ENCODE results near the gene MTUS2. TPM values are rescaled to one million over a fixed set of nuclear protein-coding genes. Genes with fewer than 3 reads are reported as not detected.

The MTUS2 gene
- total and polyA plus RNA-seq, 2 experiments from 2014 or later: 3.0 to 4.3 TPM

GRCh38 chr13:29435125-29435911 lies 615.2 kb downstream of the MTUS2 start:
- Histone ChIP-seq H3K9me2 (replicated peaks; ENCODE audit: insufficient read depth) (no peaks in the 10 kb centered on the region), H3K4me1 (ENCODE audit: insufficient read depth) (peaks cover 11% of the 10 kb centered on the region), H3K4me3 (no peak overlapping the region), H3K4me2 (peak overlapping the region; percentile 55), H3K9me3 (ENCODE audit: low read depth) (no peaks in the 10 kb centered on the region), H3K27ac (peak overlapping the region; percentile 81), H2AFZ (no peak overlapping the region), H4K20me1 (ENCODE audit: insufficient read depth, poor library complexity, severe bottlenecking) (no peaks in the 10 kb centered on the region), H3K27me3 (peaks cover 5% of the 10 kb centered on the region), H3K79me2 (no peaks in the 10 kb centered on the region), H3K36me3 (replicated peaks; ENCODE audit: insufficient read depth, low read depth) (no peaks in the 10 kb centered on the region)
- TF ChIP-seq EZH2phosphoT487 (IDR thresholded peaks at IDR 0.05; ENCODE audit: low read depth, severe bottlenecking, unreplicated experiment) (no peak), EZH2 (IDR thresholded peaks at IDR 0.05; ENCODE audit: borderline replicate concordance) (no peak)
- TF ChIP-seq, protein P1, sequence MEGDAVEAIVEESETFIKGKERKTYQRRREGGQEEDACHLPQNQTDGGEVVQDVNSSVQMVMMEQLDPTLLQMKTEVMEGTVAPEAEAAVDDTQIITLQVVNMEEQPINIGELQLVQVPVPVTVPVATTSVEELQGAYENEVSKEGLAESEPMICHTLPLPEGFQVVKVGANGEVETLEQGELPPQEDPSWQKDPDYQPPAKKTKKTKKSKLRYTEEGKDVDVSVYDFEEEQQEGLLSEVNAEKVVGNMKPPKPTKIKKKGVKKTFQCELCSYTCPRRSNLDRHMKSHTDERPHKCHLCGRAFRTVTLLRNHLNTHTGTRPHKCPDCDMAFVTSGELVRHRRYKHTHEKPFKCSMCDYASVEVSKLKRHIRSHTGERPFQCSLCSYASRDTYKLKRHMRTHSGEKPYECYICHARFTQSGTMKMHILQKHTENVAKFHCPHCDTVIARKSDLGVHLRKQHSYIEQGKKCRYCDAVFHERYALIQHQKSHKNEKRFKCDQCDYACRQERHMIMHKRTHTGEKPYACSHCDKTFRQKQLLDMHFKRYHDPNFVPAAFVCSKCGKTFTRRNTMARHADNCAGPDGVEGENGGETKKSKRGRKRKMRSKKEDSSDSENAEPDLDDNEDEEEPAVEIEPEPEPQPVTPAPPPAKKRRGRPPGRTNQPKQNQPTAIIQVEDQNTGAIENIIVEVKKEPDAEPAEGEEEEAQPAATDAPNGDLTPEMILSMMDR (IDR thresholded peaks at IDR 0.05; ENCODE audit: poor library complexity): no peak
- WGBS (ENCODE audit: low lambda C conversion rate, missing lambda C conversion rate): 68% methylated on average over 6 of the region's 6 CpGs
- DNase-seq (ENCODE audit: low spot score): peak; percentile 63

GRCh38 chr13:29436291-29436690 lies 616.2 kb downstream of the MTUS2 start:
- TF ChIP-seq EZH2 (IDR thresholded peaks at IDR 0.05; ENCODE audit: borderline replicate concordance): no peak
- TF ChIP-seq EZH2phosphoT487 (IDR thresholded peaks at IDR 0.05; ENCODE audit: low read depth, severe bottlenecking, unreplicated experiment): no peak
- TF ChIP-seq, protein P1 (IDR thresholded peaks at IDR 0.05; ENCODE audit: poor library complexity): no peak
- Histone ChIP-seq H3K36me3 (replicated peaks; ENCODE audit: insufficient read depth, low read depth) (no peaks in the 10 kb centered on the region), H3K79me2 (no peaks in the 10 kb centered on the region), H3K4me1 (ENCODE audit: insufficient read depth) (peaks cover 11% of the 10 kb centered on the region), H3K27me3 (no peaks in the 10 kb centered on the region), H2AFZ (no peak overlapping the region), H3K4me2 (no peak overlapping the region), H4K20me1 (ENCODE audit: insufficient read depth, poor library complexity, severe bottlenecking) (no peaks in the 10 kb centered on the region), H3K27ac (peak overlapping the region; percentile 81), H3K9me2 (replicated peaks; ENCODE audit: insufficient read depth) (no peaks in the 10 kb centered on the region), H3K9me3 (ENCODE audit: low read depth) (no peaks in the 10 kb centered on the region), H3K4me3 (no peak overlapping the region)
- WGBS (ENCODE audit: low lambda C conversion rate, missing lambda C conversion rate): 59% methylated on average over 1 of the region's 1 CpG
- no peak for DNase-seq (ENCODE audit: low spot score)

- Histone ChIP-seq H3K79me2 (no peaks in the 10 kb centered on the region), H4K20me1 (ENCODE audit: insufficient read depth, poor library complexity, severe bottlenecking) (no peaks in the 10 kb centered on the region), H3K9me3 (ENCODE audit: low read depth) (no peaks in the 10 kb centered on the region), H3K9me2 (replicated peaks; ENCODE audit: insufficient read depth) (no peaks in the 10 kb centered on the region), H2AFZ (no peak overlapping the region), H3K4me1 (ENCODE audit: insufficient read depth) (peaks cover 11% of the 10 kb centered on the region), H3K27ac (peak overlapping the region; percentile 81), H3K4me3 (no peak overlapping the region), H3K27me3 (no peaks in the 10 kb centered on the region), H3K36me3 (replicated peaks; ENCODE audit: insufficient read depth, low read depth) (no peaks in the 10 kb centered on the region), H3K4me2 (no peak overlapping the region)
- 66% methylated on average over 3 of the region's 3 CpGs for WGBS (ENCODE audit: low lambda C conversion rate, missing lambda C conversion rate)
- no peak for DNase-seq (ENCODE audit: low spot score)
- TF ChIP-seq EZH2phosphoT487 (IDR thresholded peaks at IDR 0.05; ENCODE audit: low read depth, severe bottlenecking, unreplicated experiment): no peak
- no peak for TF ChIP-seq EZH2 (IDR thresholded peaks at IDR 0.05; ENCODE audit: borderline replicate concordance)
- TF ChIP-seq, protein P1 (IDR thresholded peaks at IDR 0.05; ENCODE audit: poor library complexity): no peak
Observed at GRCh38 chr13:29436721-29437280, 616.7 kb downstream of the MTUS2 start.

Data from hepatocyte (in vitro differentiated cells).